ENCODE results near the gene PTPRK. TPM values are rescaled to one million over a fixed set of nuclear protein-coding genes. Genes with fewer than 3 reads are reported as not detected.

PTPRK gene
- total and polyA plus RNA-seq, 2 experiments from 2014 or later = 26.9 to 56.4 TPM

- TF ChIP-seq ZNF462 (CRISPR knock-in tag; IDR thresholded peaks at IDR 0.05) = no peak
- TF ChIP-seq REST (IDR thresholded peaks at IDR 0.05; ENCODE audit: unreplicated experiment) = no peak
- no peak for TF ChIP-seq ZNF114 (CRISPR knock-in tag; IDR thresholded peaks at IDR 0.05)
- no peak for TF ChIP-seq EZH2phosphoT487 (IDR thresholded peaks at IDR 0.05; ENCODE audit: unreplicated experiment)
- TF ChIP-seq EZH2 (IDR thresholded peaks at IDR 0.05; ENCODE audit: low read depth, unreplicated experiment) = no peak
- TF ChIP-seq NANOG (IDR thresholded peaks at IDR 0.05; ENCODE audit: borderline replicate concordance) = no peak
- no peak for TF ChIP-seq CREB1 (CRISPR knock-in tag; IDR thresholded peaks at IDR 0.05; ENCODE audit: low read depth)
- TF ChIP-seq JUNB (IDR thresholded peaks at IDR 0.05; ENCODE audit: unreplicated experiment) = no peak
- no peak for TF ChIP-seq POLR2AphosphoS5 (IDR thresholded peaks at IDR 0.05; ENCODE audit: low read depth)
- no peak for TF ChIP-seq STAT1 (IDR thresholded peaks at IDR 0.05; ENCODE audit: unreplicated experiment)
Observed at GRCh38 chr6:128065072-128065471, 455.3 kb downstream of the PTPRK start (continued).
